DMS79 (cell line): ENCODE results near the gene UBTD1.
"Not testable (repeated sequence)": the region's sequence is repeated elsewhere in the genome, so short reads cannot be mapped to it uniquely, and the experiment has no call there.

Experiments
- DNase-seq: peaks from one replicate; lab custom pipeline; 2025; lab: John Stamatoyannopoulos, UW

Gene UBTD1

DNA sequence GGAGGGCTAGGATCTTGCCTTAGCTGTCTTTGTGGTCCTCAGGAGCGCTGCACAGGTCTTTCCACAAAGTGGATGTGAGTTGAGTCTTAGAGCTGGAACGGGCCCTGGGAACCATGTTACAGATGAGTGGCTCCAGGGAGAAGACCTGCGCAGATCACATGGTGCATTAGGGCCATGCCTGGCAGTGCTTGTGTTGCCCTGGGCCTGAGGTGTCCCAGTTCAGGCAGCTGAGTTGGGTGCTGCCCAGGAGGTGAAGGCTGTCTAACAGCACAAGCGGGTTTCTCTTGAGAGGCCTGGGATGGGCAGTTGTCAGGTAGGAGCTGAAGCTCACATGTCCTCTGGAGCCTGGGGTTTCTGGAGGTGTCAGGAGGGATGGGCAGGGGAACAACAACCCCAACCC lies 40.1 kb downstream of the UBTD1 start:
- DNase-seq, result no peak

DNA sequence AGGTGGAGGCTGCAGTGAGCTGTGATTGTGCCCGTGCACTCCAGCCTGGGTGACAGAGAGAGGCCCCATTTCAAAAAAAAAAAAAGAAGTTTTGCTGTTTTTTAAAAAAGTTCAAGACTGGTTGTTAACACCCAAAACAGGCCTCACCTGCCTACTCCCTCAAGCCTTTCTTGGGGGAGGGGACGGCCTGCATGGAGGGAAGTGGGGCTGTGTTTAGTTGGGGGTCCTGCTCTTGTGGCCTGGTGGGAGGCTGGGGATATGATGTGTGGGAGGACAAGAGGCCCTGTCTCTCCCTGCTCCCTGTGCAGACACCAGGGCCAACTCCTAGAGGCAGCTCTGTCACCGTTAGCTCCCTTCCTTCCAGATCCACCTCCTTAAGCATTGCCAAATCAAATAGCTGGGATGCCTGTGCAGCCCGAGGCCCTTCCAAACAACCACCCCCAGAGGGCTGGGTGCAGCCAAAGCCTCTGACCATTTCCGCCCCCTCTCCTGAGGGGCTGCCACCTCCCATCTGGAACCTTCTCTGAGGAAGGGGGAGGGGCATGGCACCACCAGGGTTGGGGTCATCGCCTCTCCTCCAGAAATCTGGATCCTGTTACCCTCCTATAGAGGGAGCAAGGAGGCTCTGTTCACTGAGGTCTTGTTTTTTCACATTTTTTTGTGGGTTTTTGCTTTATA lies 40.9 kb downstream of the UBTD1 start:
- no peak for DNase-seq

DNA sequence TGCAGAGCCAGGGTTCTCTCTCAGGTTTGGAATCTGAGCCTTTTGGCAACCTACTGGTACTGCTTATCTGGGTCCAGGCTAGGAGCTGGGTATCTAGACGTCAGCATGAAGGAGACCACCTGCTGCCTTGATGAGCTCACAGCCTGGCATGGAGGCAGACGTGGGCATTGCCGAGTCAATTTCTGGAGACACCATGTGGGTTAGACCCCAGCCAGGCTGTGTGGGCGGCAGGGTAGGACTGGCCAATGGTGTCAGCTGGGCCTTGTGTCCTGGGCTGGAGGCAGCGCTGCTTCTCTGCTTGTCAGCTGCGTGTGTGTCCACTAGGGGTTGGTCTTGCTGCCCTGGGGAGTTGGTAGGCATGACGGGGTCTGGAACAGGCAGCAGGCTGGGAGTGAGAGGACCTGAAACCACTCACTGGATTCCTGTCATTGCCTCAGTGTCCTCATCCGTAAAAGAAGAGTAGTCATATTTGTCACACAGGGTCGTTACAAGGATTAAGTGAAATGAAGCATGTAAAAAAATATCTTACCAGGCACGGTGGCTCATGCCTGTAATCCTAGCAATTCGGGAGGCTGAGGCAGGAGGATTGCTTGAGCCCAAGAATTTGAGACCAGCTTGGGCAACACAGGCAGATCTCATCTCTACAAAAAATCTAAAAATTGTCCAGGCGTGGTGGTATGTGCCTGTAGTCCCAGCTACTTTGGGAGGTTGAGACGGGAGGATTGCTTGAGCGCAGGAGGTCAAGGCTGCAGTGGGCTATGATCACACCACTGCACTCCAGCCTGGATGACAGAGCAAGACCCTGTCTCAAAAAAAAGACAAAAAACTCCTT lies 42.2 kb downstream of the UBTD1 start:
- no peak for DNase-seq

DNA sequence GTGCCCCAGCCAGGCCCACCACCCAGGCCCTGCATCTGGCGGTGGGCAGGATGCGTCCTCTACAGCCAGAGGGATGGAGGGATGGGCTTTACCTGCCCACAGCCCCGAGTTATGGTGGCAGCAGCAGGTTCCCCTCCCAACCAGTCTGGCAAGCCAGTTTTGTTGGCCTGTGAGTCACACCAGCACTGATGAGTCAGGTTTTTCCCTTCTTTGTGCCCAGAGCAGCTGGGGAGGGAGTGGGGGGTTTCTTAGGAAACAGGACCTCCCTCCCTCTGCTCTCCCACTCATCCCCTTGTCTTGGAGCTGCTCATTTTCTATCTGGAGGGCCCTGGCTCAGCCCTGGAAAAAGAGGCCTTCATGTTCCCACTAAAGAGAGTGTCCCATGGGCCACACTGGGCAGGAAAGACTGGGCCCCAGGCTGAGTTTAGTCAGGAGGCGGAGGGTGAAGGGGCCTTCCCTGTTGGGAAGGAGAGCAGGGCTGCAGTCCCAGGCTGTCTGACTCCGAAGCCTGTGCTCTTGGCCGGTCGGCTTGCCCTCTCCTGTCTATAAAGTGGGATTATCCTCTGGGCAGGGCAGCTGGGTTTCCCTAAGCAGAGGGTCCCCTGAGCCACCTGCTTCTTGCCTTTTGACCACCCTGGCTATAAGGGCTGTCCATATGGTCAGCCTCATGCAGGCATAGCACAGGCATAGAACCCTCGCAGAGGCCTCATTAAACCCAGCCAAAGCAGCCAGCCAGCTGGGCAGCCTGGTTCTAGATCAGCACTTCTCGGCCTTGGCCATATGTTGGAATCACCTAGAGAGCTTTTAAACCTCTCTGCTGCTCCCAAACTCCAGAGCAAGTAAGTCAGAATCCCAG lies 43.7 kb downstream of the UBTD1 start:
- DNase-seq, result no peak

DNA sequence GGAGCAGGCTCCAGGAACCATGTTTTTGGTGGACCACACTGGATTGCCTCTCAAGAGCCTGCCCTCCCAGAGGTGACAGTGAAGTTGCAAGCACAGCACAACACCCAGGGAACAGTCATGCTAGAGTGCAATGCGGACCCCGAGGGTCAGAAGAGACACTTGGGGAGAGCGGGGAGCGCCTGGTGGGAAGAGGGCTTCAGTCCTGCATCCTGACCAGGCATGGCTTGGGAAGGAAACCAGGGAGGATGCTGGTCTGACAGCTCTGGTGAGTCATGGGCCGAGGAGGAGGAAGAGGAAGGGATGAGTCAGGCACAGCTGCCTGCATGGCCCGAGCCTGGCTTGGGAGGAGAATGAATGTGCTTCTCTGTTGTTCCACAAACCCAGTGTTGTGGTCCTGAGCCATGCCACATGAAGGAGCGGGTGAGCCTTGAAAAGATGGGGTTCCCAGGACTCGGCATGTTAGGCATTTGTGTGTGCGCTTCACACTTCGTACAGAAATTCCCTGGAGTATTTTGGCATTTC lies 44.4 kb downstream of the UBTD1 start:
- no peak for DNase-seq

DNA sequence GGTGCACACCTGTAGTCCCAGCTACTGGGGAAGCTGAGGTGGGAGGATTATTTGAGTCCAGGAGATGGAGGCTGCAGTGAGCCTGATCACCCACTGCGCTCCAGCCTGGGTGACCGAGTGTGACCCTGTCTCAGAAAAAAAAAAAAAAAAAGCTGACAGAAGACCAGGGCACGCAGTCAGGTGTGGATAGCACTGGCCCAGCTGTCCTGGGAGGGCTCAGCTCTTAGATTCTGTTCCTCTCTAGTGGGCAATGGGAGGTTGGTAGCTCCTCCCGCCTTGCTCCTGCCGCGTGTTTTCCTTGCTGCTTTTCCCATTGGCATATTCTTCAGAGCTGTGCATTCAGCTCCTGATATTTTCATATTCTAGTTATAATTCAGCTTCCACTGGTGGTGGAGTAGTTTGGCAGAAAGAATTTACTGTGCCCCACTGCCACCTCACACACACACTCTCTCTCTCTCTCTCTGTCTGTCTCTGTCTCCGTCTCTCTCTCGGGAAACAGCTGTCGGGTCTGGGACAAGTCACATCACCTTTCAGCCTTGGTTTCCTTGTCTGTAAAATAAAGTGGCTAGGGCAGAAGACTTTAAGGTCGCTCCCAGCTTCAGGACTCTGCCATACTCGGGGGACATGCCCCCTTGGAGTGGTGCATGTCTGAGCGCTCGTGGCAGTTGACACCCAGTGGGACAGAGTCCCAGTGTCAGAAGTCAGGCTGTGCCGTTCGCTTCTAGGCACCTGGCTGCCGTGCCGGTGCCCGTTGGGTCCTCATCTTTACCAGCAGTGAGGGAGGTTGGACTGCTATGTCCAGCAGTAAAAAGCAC lies 47.9 kb downstream of the UBTD1 start:
- no peak for DNase-seq

DNA sequence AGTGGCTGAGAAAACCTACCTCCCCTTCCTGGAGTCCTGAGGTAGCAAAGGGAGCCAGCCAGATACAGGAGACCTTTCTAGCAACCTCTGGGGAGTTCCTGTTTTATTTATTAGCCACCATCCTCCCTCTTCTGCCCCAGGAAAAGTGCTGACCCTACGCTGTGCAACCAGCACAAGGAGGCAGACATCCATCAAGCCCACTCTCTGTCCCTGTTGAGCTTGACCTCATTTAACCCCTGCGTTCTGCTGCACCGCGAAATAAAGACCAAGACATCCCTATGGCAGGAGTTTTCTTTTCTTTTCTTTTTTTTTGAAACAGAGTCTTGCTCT lies 48.5 kb downstream of the UBTD1 start:
- no peak for DNase-seq

DNA sequence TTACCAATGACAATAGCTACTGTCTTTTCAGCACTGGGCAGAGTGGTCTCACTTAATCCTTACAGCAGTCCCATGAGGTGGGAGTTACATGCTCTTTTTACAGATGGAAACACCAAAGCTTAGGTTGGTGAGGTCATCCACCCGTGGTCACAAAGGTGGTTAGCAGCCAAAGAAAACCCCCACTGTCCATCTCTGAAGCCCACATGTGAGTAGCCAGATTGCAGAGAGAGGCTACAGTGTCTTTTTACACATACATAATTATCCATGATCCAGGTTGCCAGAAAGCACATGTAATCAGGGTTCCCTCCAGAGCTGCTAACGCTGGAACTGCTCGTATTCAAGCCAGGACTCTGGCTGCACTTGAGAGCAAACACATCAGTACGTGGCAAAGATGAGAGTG lies 49.2 kb downstream of the UBTD1 start:
- DNase-seq, result no peak

DNA sequence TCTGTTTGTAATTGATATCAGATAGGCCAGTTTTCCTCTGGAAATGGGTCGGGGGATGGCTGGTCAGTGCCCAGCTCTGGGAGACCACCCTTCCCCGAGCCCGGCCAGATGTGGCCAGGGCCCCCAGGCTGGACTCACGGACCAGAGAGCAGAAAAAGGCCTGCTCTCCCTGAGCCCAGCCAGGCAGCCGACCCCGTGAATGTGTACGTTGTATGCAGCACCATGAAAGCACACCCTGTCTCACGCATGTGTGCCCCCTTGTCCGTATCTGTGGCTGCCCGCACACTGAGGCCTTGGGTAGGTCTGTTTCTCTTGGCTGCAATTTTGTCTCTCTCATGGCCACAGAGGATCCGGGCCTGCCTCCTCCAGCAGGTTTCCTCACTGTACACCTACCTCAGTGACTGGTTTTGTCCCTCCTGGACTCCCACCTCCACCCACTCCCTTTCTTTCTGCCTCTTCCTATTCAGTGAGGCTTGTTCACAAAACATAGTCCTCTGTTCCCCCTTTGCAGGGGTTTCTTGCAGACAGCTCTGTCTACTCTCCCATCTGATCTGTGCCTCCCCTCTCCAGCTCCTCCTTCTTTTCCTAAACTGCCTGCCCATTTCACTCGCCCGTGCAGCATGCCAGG lies 50.2 kb downstream of the UBTD1 start:
- DNase-seq, result no peak

DNA sequence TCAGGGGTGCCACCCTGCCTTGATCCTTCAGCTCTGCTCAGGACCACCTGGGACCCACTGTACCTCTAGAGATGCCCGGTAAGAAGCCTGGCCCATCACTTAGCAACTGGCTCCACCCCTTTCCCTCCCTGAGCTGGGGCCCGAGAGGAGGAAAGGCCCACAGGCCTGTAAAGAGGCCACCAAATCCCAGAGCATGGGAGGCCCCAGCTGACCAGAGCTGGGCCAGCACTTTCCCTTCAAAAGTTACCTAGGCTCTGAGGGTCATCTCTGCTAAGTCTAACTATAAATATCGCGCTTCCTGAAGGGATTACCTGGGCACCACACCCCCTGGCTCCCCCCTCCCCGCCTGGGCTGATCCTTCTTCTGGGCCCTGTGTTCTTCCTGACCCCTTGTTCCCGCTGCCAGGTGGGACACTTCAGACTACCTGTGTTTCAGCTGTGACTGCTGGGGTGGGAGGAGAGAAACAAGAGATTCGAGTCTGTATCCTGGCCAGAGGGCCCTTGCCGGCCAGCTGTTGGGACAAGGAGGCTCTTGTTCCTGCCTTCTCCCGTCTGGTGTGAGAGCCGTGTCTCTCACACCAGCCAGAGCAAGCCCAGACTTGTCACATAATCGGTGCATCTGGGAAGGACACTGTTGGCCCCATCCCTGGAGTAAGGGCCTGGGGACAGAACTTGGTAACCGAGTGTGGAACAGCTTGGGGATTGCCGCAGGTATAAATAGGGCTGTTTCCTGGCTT lies 51.0 kb downstream of the UBTD1 start:
- peak; percentile 33 for DNase-seq

DNA sequence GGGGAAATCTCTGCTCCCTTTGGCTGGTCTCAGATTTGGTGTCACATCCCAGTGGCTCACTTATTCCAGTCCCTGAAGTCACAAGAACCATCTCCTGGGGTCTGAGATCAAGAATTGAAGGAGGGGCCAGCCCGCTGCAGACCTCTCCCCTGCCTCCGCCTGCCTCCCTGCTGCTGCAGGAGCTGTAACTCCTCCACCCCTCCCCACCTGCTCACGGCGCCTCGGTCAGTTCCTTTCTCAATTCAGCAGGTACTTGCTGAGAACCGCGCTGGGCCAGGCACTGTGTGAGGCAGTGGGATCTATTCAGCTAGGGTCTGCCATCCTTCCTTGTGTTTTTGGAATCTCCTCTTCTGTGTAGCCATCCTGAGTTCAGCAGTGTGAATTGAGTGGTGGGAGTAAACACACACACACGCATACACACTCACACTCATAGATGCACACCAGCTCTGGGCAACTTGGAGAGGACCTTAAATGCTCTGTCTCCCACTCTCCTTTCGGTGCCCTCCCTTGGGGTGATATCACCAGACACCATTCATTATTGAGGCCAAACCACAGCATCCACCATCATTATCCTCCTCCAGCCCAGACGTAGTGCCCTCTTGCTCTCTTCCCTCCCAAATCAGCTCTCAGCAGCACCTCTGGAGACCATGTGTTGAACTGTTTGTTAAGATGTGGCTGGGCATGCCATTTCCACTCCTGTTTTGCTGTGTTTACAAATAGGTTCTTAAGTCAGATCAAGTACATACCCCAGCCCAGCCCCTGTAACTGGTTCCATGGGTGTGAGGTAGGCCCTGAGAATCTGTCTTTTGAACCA lies 51.8 kb downstream of the UBTD1 start:
- DNase-seq, result peak; percentile 24

DNA sequence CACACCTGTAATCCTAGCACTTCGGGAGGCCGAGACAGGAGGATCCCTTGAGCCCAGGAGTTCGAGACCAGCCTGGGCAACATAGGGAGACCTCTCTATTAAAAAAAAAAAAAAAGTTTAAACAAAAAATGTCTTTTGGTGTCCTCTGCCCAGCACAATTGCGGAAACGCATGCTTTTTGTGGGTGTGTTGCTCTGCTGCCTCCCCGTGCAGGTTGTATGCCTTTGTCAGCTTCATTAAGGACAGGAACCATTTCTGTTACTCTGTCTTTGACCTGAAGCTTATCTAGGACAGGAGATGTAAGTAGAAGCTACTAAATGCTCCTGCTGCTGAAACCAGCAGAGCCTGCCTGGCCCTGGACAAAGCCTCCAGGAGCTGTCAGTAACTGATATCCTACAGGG lies 52.5 kb downstream of the UBTD1 start:
- DNase-seq, result no peak

DNA sequence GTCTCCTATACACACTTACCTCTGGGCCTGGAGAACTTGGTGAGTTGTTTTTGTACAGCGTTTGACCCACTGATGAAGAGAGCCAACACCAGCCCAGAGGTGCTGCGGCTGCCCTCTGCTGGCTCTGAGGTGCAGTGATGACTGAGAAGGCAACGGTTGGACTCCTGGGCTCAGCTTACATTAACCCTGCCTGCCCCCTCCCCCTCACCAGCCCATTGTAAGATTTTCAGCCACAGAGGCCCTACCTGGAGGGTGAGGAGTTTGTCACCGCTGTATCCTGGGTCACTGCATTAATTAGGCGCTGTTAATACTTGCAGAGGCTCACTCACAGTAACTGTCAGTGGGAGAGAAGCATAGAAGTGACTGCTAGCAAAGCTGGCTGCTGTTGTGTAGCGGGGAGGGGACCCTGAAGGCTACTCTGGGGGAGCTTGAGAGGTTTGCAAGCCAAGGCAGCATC lies 54.9 kb downstream of the UBTD1 start:
- DNase-seq, result peak; percentile 1

DNA sequence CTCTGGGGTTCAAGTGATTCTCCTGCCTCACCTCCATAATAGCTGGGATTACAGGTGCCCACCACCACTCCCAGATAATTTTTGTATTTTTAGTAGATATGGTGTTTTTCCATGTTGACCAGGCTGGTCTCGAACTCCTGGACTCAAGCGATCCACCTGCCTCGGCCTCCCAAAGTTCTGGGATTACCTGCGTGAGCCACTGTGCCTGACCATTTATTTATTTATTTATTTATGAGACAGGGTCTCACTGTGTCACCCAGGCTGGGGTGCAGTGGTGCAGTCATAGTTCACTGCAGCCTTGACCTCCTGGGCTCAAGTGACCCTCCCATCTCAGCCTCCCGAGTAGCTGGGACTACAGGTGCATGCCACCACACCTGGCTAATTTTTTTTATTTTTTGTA lies 55.6 kb downstream of the UBTD1 start:
- DNase-seq, result not testable (repeated sequence)

DNA sequence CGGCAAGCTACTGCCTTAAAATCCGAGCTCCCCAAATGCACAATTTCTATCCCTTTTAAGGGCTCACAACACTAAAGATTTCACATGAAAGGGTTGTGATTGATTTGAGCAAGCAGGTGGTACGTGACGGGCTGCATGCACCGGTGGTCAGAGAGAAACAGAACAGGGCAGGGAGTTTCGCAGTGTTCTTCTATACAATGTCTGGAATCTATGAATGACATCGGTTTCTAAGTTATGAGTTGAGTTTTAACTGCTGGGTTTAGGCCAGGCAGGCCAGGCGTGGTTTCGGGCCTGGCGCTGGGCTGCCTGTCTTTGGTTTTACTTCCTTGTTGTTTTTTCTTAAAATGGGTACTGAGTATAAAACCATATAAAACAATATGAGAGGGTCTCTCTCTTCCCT lies 56.8 kb downstream of the UBTD1 start:
- not testable (repeated sequence) for DNase-seq

DNA sequence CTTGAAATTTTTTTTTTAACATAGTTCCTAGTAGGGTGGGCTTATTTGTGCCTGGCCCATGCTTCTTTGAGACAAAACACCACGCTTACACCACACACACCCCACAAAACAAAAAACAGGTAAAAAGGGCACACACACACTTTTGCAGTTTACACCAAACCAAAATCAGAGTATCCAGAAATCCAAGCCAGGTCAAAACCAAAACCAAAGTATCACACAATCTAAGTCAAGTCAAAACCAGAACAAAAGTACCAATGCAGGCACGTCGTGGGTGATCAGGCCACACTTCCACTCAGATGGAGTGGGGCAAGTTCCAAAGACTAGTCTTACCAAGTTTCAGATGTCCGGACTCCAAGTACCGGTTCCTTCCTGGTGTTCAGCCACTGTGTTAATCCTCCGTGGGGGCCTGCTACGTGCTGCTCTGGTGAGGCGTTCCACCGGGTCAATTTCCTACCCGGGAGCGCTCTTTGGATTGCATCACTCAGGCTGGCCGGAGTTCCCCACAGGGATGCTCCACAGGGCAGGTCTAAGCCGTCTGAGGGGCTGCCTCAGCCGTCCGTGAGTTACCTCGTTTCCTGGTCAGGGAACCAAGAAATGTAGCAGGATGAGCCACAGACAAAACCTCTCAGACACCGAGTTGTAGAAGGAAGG lies 62.1 kb downstream of the UBTD1 start:
- not testable (repeated sequence) for DNase-seq

DNA sequence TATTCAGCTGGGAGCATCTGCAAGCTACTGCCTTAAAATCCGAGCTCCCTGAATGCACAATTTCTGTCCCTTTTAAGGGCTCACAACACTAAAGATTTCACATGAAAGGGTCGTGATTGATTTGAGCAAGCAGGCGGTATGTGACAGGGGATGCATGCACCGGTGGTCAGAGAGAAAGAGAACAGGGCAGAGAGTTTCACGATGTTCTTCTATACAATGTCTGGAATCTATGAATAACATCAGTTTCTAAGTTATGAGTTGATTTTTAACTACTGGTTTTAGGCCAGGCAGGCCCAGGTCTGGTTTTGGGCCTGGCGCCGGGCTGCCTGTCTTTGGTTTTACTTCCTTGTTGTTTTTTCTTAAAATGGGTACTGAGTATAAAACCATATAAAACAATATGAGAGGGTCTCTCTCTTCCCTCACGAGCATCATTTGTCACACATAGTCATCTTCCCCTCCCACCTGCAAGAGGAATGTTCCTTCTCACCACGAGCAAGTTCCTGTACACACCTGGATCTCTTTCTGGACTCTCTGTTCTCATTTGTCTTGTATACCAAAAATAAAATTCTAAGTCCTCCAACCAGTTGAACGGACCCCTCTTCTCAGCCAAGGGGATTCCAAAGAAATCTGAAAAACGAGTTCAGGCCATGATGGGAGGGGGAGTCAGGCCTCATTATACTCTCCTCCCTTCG lies 62.8 kb downstream of the UBTD1 start:
- DNase-seq, result not testable (repeated sequence)

DNA sequence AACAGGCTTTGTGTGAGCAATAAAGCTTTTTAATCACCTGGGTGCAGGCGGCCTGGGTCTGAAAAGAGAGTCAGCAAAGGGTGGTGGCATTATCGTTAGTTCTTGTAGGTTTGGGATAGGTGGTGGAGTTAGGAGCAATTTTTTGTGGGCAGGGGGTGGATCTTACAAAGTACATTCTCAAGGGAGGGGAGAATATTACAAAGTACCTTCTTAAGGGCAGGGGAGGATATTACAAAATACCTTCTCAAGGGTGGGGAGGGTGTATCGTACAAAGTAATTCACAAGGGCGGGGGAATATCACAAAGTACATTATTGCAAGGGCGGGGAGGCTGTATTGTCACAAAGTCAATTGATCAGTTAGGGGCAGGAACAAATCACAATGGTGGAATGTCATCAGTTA lies 63.6 kb downstream of the UBTD1 start:
- DNase-seq, result not testable (repeated sequence)
